GM12878 (cell line): Measurements from ENCODE around the gene PCGF1. TPM values are rescaled to one million over a fixed set of nuclear protein-coding genes. Genes with fewer than 3 reads are reported as not detected.
A peak's percentile ranks its signal among the peaks of the same experiment; 100 is the strongest.

Experiments
- ATAC-seq: fragments of 200-7000 bp; cut with Tn5 transposase; 3 replicates; pipeline ENCODE4 v1.9.1; 2020; ENCODE audit warnings: mild to moderate bottlenecking, moderate library complexity
- BruUV-seq: library from RNA; stranded (reverse); fragments of 400-500 nt; replicated peaks from 2 replicates; lab custom pipeline; 2021; lab: Mats Ljungman, UMichigan
- CTCF ChIA-PET: fragments of 300-600 bp; sonication (Branson Sonifier 250); formaldehyde crosslinking; extraction: SDS; loops from one replicate; lab custom pipeline; 2021; ENCODE audit warnings: inconsistent platforms; lab: Yijun Ruan, JAX
- POLR2A ChIA-PET: fragments of 350-600 bp; formaldehyde crosslinking; extraction: SDS; loops from one replicate; lab custom pipeline; 2021; ENCODE audit warnings: inconsistent platforms; lab: Charles Lee
- RAD21 ChIA-PET: fragments of 300-600 bp; sonication (Branson Sonifier 250); formaldehyde crosslinking; loops from one replicate; lab custom pipeline; 2023; ENCODE audit warnings: antibody characterized with exemption; ENCODE audit not compliant: unreplicated experiment; lab: Charles Lee
- SMC1A ChIA-PET: fragments of 300-600 bp; sonication (Branson Sonifier 250); formaldehyde crosslinking; loops from one replicate; lab custom pipeline; 2023; ENCODE audit not compliant: unreplicated experiment, uncharacterized antibody; lab: Charles Lee
- DNase-seq: peaks from one replicate; pipeline ENCODE4 v3.0.0-alpha.2; 2011; ENCODE audit warnings: low read depth, low spot score
- FAIRE-seq: peaks from 3 replicates; lab custom pipeline; 2011; peaks lifted over from hg19 to GRCh38; lab: Jason Lieb, UNC
- H2AFZ ChIP-seq: 2 replicates; pipeline ENCODE4 v1.6.0; 2011; ENCODE audit warnings: low read depth, low read length, control low read depth; ENCODE audit not compliant: control insufficient read depth
- H3K27ac ChIP-seq: 2 replicates; pipeline ENCODE4 v1.5.1; 2011; ENCODE audit warnings: control low read depth; ENCODE audit not compliant: control insufficient read depth, insufficient read depth
- H3K27me3 ChIP-seq, 2 experiments: replicated peaks in 1 of 2; 2 replicates each; pipeline versions ENCODE4 v1.6.0 to v1.6.1; 2011; ENCODE audit warnings: low read length in 1 of 2; ENCODE audit not compliant: control insufficient read depth in 2 of 2, insufficient read depth in 2 of 2
- H3K36me3 ChIP-seq, 2 experiments: 2 replicates each; pipeline ENCODE4 v1.5.1; 2011; ENCODE audit warnings: low read length in 1 of 2; ENCODE audit not compliant: control insufficient read depth in 2 of 2, insufficient read depth in 2 of 2
- H3K4me1 ChIP-seq: 2 replicates; pipeline ENCODE4 v1.6.1; 2011; ENCODE audit warnings: mild to moderate bottlenecking, low read length, moderate library complexity, mixed read lengths; ENCODE audit not compliant: control insufficient read depth, insufficient read depth
- H3K4me2 ChIP-seq: 2 replicates; pipeline ENCODE4 v1.6.0; 2011; ENCODE audit warnings: control low read depth; ENCODE audit not compliant: control insufficient read depth, insufficient read depth
- H3K4me3 ChIP-seq: fragments of 200-600 bp; sonication (generic); 2 replicates; pipeline ENCODE4 v1.5.1; 2016
- H3K79me2 ChIP-seq: 2 replicates; pipeline ENCODE4 v1.6.0; 2011; ENCODE audit warnings: low read length; ENCODE audit not compliant: control insufficient read depth, insufficient read depth
- H3K9ac ChIP-seq: 2 replicates; pipeline ENCODE4 v1.8.0; 2011; ENCODE audit warnings: low read length, control low read depth, mixed read lengths; ENCODE audit not compliant: control insufficient read depth, insufficient read depth
- H3K9me3 ChIP-seq: replicated peaks from 3 replicates; pipeline ENCODE4 v1.5.1; 2011; ENCODE audit warnings: mild to moderate bottlenecking, low read length; ENCODE audit not compliant: control insufficient read depth, insufficient read depth
- H4K20me1 ChIP-seq: 2 replicates; pipeline ENCODE4 v1.6.0; 2011; ENCODE audit not compliant: control insufficient read depth, insufficient read depth
- HDAC6 ChIP-seq: fragments of 200-600 bp; sonication (generic); IDR thresholded peaks from one replicate; pipeline ENCODE4 v1.8.0; 2017; ENCODE audit warnings: antibody characterized with exemption; ENCODE audit not compliant: unreplicated experiment
- POLR2A ChIP-seq: IDR thresholded peaks from 2 replicates; pipeline ENCODE4 v1.6.1; 2011; ENCODE audit warnings: low read depth, mild to moderate bottlenecking, low read length
- TCF3 ChIP-seq: IDR thresholded peaks from 2 replicates; pipeline ENCODE4 v1.6.1; 2012; ENCODE audit warnings: low read depth, mild to moderate bottlenecking, low read length, borderline replicate concordance; ENCODE audit not compliant: insufficient read depth
- WGBS: methylation state at CpG from one replicate; pipeline ENCODE4 v1.1.6; 2016; ENCODE audit warnings: low lambda C conversion rate; ENCODE audit not compliant: insufficient replicate concordance, insufficient coverage; ENCODE audit errors: missing lambda C conversion rate; 5-methylcytosine and 5-hydroxymethylcytosine counted together
- in situ Hi-C: fragments of 300-500 bp; cut with MboI; formaldehyde crosslinking; loops from 9 replicates; pipeline ENCODE4 v1.14.3; 2018; ENCODE audit warnings: mixed read lengths
- intact Hi-C: fragments of 100-400 bp; cut with micrococcal nuclease; formaldehyde crosslinking; loops from one replicate; pipeline ENCODE4 v1.14.2; 2022; ENCODE audit not compliant: unreplicated experiment
- polyA plus RNA-seq, 11 experiments: library from polyadenylated mRNA; depleted of rRNA in 4 of 11; unstranded in 6 of 11; stranded (reverse) in 5 of 11; fragments of >200 nt; fragmentation: Nextera tagmentation in 4 of 11; fragmentation: Illumina TruSeq in 1 of 11; extraction: Ambion mirVana in 4 of 11; extraction: Trizol in 1 of 11; gene quantifications; 1 replicate in 1 of 11; 2 replicates in 10 of 11; pipeline versions ENCODE4 v1.2.1 to v1.2.3, GENCODE V29; 2011 to 2016; ENCODE audit warnings: inconsistent platforms in 2 of 11, missing spikeins in 2 of 11, low read depth in 1 of 11
- total RNA-seq, 4 experiments: library from RNA; depleted of rRNA in 3 of 4; stranded (reverse); fragments of >200 nt in 3 of 4; fragmentation: Illumina TruSeq in 1 of 4; extraction: Trizol in 1 of 4; gene quantifications; 2 replicates each; pipeline versions ENCODE4 v1.2.1 to v1.2.3, GENCODE V29; 2013 to 2021

Gene PCGF1
- total and polyA plus RNA-seq, 10 of the 15 experiments (the other 5 are each of a cell fraction or from before 2014, with no cell fraction given), result 23.1 to 50.8 (median 27.4) TPM

- Histone ChIP-seq H3K79me2 (no peaks in the 10 kb centered on the region), H3K4me3 (peak within 1 kb of the TSS; percentile 57; the same call in 1 of the 2 replicates), H3K36me3 (no peaks in the 10 kb centered on the region), H3K9ac (no peak within 1 kb of the TSS), H3K9me3 (no peaks in the 10 kb centered on the region), H4K20me1 (no peaks in the 10 kb centered on the region), H3K27ac (no peak within 1 kb of the TSS), H2AFZ (no peak within 1 kb of the TSS), H3K27me3 (peaks cover 15 to 25% of the 10 kb centered on the region in 2 experiments; a peak in 3 of 4 replicates), H3K4me2 (peak within 1 kb of the TSS; percentile 46), H3K4me1 (peaks cover 15% of the 10 kb centered on the region)
- BruUV-seq, result no TSS peak
- intact Hi-C loops (no loop called here), in situ Hi-C loops (no loop called here)
- TF ChIP-seq TCF3 (no peak), HDAC6 (peak; percentile 55), POLR2A (0 out of 2 replicates have a peak, but pooled peaks have one; percentile 8)
- ATAC-seq (no peak), DNase-seq (no peak), FAIRE-seq (no peak)
- ChIA-PET SMC1A (interaction anchor here (1.3 to 7.0 kb wide), 2 partner anchors 58 to 87 kb away, joined by 3 to 71 read pairs; no protein-coding TSS in a partner anchor), POLR2A (no interaction called here), RAD21 (interaction anchor here (1.7 to 2.6 kb wide), 2 partner anchors 45 to 89 kb away, joined by 4 to 10 read pairs; partner anchors contain the start of gene INO80B), CTCF (interaction anchor here (0.6 to 13.9 kb wide), 2 partner anchors 77 to 87 kb away, joined by 4 to 231 read pairs; no protein-coding TSS in a partner anchor)
- 44% methylated on average over 52 of the region's 65 CpGs for WGBS
Observed at GRCh38 chr2:74499267-74499939, 8.1 kb downstream of the PCGF1 start, which contains the start of gene LBX2. Gene LBX2 (minus strand): TSS chr2:74499603. CDS start chr2:74499537, 66 bp downstream.
